GM18508 (cell line): Measurements from ENCODE around the gene TSEN34.
"Not testable (repeated sequence)": the region's sequence is repeated elsewhere in the genome, so short reads cannot be mapped to it uniquely, and the experiment has no call there.

ENCODE experiments used
- ATAC-seq: cut with Tn5 transposase; IDR thresholded peaks from one replicate; pipeline ENCODE4 v1.9.1; 2021; ENCODE audit warnings: moderate number of reproducible peaks; ENCODE audit not compliant: insufficient read depth, unreplicated experiment

Gene TSEN34

DNA sequence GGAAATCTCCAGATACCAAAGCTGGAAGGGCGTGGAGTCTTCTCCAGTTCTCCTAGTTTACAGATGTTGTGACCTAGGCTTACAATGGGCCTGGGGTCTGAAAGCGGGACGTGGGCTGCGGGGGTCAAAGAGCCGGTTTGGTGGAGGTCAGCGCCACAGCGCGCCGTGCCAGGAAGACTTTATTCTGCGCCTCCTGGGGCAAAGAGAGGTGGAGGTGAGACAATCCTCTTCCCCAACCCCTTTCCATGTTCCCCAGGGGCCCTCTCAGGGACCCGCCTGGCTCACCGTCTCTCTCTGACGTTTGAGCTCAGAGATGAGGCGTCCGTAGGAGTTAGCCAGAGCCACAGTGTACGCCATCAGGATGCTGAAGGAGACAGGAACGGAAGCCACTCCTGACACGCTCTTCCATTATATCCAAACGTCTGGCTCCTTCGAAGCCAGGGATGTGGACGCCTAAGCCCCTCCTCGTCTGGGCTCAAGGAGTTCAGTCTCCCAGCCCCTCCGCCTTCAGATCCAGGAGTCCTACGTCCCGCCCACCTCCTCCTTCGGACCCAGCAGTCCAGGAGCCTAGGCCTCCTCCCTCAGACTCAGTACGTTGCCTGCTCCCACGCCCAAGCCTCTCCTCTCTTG, 30.8 kb upstream of the TSEN34 start:
- no peak for ATAC-seq

DNA sequence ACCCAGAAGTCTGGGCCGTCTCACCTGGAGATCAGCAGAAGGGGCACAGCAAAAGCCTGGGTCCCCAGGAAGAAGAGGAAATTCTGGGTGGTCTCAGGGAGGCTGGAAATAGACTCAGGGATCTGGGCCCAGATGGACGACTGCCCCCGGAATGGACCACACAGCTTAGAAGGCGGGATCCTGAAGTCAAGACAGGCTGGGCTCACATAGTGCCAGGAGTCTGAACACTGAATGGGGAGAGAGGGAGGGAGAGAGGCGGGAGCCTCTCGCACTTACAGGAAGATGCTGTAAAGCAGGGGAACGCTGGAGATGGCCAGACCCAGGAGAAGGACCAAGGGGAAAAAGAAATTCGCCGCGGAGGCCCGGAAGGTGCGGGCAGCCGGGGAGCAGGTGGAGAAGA, 30.3 kb upstream of the TSEN34 start:
- ATAC-seq = no peak

DNA sequence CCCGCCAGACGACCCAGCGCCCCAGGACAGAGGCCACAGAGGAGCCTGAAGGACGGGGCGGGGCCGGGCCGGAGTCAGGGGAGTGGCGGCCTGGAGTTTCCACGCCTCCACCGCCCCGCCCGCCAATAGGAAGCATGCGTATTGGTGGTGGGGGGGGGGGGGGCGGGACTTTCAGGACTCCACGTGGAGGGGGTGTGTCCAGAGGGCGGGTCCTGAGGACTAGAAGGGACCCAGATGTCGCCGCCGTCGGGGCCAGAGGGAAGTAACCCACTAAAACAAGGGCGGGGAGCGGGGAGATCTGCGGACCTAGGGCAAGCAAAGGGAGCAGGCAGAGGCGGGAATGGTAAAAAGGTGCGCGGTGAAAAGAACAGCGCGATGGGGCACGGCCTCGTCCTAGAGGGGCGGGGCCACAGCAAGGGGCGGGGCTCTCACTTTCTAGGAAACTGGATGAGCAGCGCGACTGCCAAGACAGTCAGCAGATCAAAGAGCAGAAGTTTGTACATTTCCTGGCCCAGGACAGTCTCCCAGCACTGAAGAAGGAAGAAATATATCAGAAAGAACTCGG, 28.8 kb upstream of the TSEN34 start:
- no peak for ATAC-seq

DNA sequence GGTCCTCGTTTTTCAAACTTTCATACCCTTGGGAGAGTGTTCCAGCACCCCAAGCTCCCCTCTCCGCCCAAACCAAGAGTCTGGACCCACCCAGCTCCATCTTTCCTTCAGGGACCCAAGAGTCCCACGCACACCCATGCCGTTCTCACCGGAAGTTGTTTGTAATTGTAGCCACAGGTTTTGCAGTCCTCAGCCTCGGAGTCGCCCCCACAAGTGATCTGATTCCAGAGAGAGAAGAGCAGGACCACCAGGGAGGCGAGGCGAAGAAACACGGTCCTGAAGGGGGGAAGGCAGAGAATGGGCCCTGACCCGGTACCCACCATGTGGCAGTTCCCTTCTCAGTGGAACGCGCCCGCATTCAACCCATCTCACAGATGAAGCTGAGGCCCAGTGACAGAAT, 28.2 kb upstream of the TSEN34 start:
- no peak for ATAC-seq

DNA sequence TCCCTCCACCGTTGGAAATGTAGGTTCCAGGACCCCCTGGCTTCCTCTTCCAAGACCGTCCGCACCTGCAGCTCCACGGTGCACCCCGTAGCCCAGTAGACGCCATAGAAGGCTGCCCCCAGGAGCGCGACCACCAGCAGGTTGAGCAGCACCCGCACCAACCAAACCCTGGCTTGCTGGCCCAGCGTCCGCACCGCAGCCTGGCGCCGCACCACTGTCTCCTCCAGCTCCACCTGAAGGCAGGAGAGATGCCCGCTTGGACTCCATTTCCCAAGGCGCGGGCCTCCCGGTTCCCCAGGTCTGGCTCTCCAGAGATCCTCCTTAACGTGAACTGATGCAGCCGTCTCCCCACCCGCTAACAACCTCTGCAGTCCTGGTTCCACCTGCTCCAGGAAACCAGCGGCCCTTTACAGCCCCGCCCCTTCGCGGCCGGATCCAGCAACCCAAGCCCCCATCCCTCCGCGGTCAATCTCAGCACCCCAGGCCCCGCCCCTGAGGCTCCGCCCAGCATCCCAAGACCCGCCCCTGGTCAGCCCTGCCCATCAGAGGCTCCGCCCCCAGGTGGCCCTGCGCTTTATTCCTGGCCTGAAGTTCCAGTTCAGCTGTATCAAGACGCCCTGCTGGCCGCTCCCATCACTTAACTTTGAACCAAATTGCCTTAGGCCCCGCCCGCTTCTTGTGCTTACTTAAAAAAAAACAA, 26.6 kb upstream of the TSEN34 start:
- no peak for ATAC-seq

DNA sequence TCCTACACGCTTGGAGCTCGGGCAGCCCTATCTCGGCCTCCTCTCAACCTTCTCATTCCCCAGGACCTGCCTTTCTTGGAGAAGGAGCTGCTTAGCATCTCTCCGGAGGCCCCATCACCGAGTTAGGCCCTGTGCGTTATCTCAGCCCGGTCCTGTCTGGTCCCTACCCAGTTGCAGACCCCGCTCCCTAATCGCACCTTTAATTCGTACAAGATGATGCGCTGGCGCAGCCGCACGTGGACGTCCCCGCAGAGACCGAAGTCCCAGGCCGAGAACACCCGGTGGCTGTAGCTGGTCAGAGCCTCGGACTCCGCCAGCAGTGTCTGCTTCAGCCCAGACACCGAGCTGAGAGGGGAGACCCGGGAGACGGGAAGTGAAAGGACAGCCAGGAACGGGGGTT, 25.9 kb upstream of the TSEN34 start:
- no peak for ATAC-seq

DNA sequence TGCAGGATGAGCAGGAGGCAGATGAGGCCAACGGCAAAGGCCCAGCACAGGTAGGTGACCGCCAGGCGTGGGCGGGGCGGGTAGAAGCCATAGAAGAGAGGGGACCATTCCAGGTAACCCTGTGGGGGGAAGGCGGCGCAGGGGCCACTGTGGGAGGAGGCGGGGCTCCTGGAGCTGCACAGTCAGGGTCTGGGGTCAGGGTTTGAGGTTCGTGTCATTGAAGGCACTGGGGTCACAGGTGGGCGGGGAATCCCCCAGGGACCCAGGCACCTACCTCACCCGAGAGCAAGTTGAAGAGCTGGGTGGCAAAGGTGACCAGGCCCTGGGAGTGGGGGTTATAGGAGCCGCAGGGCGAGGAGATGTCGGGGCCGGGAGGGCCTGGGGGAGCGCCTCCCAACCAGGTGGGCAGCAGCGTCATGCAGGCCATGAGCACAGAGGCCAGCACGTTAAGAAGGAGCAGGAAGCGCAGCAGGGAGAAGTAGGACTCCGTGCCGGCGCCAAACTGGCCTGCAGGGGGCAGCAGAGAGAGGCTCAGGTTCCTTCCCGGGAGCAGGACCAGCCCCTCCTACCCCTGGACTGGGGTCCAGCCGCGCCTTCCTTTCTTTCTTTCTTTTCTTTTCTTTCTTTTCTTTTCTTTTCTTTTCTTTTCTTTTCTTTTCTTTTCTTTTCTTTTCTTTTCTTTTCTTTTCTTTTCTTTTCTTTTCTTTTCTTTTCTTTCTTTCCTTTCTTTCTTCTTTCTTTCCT, 22.8 kb upstream of the TSEN34 start:
- no peak for ATAC-seq

DNA sequence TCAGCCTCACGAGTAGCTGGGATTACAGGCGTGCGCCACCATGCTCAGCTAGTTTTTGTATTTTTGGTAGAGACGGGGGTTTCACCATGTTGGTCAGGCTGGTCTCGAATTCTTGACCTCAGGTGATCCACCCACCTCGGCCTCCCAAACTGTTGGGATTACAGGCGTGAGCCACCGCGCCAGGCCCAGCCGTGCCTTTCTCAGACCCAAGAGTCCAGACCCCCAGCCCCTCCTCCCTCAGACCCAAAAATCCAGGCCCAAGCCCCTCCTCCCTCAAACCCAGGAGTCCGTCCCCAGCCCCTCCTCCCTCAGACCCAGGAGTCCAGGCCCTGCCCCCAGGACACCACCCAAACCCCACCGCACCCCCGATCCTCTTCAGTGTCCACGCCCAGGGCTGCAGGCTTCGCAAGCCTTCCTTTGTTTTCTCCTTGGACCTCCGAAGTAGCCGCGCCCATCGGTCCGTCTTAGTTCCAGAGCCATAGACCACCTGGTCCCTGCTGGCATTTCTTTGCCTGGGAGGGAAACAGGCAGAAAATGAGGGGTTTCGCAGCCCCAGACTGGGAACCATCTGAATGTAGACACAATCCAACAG, 21.9 kb upstream of the TSEN34 start:
- no peak for ATAC-seq

DNA sequence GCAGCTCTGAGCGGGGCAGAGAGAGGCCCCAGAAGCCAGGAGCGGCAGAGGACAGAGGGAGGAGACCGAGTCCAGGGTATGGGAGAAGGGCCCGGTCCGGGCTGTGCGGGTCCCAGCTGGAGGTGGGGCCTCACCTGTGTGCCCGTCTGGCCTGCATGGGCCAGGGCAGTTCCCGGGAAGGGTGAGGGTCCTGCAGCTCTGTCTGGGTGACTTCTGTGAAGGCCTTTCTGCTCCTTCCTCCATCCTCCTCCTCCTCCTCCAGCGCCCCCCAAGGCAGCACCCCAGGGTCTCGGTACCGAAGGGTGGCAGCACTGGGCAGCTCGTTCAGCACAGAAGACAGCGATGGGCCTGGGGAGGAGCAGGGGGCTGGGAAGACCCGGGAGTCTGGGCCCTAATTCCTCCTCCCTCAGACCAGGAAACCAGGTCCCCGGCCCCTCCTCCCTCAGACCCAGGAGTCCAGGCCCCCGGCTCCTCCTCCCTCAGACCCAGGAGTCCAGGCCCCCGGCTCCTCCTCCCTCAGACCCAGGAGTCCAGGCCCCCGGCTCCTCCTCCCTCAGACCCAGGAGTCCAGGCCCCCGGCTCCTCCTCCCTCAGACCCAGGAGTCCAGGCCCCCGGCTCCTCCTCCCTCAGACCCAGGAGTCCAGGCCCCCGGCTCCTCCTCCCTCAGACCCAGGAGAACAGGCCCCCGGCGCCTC, 19.2 kb upstream of the TSEN34 start:
- not testable (repeated sequence) for ATAC-seq

DNA sequence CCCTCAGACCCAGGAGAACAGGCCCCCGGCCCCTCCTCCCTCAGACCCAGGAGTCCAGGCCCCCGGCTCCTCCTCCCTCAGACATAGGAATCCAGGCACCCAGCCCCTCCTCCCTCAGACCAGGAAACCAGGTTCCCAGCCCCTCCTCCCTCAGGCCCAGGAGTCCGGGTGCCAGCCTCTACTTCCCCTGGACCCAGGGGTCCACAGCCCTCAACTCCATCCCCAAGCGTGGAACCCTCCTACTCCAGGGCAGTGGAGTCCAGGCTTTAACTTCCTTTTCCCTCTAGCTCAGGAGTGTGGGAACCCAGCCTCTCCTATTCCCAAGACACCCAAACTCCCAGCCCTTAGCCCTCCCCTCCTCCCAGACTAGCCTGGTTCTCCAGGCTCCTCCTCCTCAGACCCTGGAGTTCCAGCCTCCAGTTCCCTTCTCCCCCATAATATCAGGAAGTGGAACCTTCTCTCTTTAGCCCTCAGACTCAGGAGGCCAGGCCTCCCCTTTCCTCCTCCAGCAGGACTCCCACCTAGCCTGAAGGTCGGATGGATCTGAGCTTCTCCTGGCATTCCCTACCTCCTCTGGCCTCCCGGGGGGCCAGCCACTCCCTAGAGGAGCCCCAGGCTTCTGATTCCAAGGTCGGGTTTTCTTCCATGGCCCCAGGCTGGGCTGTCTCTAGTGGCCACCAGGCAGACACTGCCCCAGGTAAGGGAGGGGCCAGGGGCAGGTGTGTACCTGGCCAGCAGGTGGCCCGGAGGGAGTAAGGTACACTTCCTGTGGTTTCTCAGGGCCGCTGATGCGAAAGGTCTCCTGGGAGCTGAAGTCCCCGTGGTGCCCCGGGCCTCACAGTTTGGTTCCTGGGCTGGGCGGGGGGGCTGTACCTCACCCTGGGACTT, 18.4 kb upstream of the TSEN34 start, which contains the start of gene TMC4:
Gene TMC4, minus strand, starts transcription at position 690 of the 888 bp plus-strand sequence. Its CDS starts 43 bp downstream, at position 647.
- no peak for ATAC-seq

DNA sequence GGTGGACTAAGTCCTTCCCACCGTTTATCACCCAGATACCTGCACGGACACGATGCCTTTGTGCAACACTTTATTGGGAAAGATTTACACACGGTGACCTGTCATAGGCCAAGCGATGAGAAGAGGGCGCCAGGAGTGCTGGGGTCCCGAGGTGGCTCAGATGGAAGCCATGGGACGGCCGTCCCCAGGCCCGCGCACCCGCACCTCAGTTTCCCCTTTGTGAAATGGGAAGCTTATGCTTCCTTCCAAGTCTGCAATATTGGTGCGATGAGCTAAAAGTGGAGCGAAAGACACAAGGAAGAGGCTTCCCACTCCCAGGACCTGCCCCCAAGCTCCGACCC, 17.8 kb upstream of the TSEN34 start:
- ATAC-seq = no peak

DNA sequence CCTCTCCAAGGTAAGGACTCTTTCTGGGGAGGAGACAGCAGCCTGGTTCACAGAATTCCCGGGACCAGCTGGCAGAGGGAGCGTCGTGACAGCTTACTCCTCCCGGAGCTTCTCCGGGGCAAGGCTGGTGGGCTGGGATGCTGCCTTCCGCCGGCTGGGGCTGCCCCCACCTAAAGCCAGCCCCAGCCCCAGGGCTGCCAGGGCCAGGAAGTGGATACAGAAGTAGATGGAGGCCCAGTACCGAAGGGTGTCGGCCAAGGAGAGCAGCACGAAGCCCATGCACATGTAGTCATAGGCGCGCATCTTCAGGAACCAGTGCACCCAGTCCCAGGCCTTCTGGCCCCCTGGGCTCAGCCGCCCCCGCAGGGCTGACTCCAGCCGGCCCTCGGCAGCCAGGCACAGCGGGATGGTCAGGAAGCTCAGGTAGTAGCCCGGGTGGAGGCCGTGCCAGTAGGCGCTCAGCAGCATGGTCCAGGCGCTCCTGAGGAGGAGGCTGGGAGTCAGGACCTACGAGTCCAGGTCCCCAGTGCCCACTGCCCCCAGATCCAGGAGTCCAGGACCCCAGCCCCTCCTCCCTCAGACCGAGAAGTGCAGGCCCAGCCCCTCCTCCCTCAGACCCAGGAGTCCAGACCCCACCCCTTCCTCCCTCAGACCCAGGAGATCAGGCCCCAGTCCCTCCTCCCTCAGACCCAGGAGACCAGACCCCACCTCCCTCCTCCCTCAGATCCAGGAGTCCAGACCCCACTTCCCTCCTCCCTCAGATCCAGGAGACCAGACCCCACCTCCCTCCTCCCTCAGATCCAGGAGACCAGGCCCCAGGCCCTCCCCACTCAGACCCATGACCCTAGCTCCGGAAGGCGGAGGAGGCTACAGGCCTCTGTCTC, 16.9 kb upstream of the TSEN34 start:
- ATAC-seq = no peak

DNA sequence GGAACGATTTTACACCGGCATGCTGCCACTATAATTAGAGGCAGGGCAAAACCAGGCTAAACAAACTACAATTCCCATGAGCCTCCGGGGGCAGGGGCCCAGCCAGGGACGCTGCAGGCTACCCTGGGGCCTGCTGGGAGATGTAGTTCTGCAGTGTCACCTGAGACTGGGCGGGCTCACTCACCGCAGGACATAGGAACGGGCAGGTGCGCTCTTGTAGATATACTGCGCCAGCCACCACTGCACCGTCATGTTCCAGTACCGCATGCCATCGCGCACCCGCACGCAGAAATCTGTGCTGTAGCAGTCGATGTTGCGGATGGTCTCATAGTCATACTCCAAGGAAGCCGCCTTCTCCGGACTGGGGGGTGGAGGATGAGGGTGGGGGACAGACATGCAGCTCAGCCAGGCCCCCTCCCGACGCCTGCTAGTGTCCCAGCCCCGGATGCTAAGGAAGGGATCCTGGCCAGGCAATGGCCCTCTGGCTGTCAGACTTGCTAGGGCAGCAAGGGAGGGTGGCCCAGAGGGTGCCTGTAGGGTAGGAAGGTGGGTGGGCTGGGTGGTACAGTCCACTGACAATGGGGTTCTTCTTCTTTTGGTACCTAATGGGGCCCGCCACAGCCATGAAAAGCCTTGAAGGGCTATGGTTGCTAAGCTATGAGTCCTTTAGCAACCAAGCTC, 12.4 kb upstream of the TSEN34 start:
- ATAC-seq = no peak

DNA sequence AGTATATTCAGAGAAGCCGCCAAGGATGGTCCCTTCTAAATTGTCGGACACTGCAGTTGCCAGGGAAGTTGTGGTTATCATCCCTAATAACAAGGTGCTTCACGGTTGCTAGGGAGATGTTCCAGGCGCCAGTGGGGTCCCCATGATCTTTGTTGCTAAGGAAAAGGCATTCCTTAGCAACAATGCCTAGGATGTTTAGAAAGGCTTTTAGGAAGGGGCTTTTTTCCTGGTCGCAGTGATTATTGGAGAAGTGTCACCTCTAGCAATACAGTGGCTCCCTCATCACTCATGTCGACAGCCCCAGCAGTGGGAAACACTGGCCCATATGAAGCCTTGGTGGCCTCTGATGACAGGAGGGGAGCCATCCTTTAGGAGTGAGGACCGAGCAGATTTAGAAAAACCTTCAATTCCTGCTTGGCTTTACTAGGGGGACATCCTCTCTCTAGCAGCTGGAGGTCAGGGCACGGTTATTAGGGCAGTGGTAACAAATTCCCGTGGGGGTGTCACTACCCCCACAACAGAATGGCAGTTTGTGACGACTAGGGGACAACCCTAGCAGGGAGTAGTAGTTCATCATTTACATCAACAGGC, 11.8 kb upstream of the TSEN34 start:
- ATAC-seq = no peak

DNA sequence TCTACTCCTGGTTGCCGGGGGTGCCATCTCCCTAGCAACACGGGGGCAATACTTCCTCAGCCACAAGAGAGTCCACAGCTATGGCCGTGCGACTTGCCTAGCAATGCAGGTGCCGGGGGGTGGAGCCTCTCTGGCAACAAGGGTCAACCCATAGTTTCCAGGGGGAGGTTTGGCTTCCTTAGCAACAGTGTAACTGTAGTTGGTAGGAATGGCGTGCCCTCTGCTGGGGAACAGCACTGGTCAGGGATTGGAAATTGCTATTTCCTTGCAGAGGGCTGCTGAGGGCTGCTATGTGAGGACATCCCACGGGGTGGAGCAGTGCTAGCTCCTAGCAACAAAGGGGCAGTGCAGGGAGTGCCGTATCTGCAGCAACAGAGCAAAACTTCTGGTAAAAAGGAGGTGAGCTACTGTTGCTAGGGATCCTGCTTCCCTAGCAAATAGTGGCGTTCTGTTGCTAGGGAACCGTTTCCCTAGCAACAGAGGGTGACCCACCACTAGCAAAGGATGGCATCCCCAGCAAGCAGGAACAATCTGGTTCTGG, 11.1 kb upstream of the TSEN34 start:
- no peak for ATAC-seq

DNA sequence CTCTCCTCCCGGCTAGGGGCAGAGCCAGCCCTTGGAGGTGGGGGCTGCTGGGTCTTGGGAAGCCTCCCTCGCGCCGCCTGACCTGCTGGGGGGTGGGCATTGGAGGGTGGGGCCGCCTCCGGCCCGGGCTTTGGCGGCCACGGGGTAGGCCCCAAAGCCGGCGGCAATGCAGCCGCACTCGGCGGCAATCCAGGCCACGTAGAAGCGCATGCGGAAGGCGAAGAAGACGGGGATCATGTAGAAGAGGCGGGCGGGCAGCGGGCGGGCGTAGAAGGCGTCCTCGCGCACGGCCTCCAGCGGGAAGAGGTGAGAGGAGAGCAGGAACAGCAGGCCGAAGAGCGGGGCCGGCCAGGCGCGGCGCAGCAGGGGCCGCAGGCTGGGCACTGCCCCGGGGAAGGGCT, 10.4 kb upstream of the TSEN34 start:
- ATAC-seq = no peak

DNA sequence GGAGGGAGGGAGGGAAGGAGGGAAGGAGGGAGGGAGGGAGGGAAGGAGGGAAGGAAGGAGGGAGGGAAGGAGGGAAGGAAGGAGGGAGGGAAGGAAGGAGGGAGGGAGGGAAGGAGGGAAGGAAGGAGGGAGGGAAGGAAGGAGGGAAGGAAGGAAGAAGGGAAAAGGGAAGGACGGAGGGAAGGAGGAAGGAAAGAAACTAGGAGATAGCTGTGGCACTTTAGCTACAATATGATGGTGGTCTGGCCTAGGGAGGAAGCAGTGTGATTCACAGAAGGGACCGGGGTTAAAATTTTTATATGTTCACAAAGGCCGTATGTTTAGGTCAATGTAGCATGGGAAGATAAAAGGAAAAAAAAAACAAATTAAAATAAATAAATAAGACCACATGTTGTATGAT, 9.2 kb upstream of the TSEN34 start:
- ATAC-seq = not testable (repeated sequence)
